OCI-LY3 (cell line): ENCODE measurements around the gene ESRRG.

Source experiments
- H2AFZ ChIP-seq: fragments of 200-600, 300-600 bp; shearing (Covaris generic); 2 replicates; pipeline ENCODE4 v1.6.0; 2014; ENCODE audit warnings: antibody characterized with exemption, low read depth, low read length
- H3K27ac ChIP-seq: fragments of 200-600, 300-600 bp; sonication (generic); 2 replicates; pipeline ENCODE4 v1.5.1; 2014; ENCODE audit warnings: mild to moderate bottlenecking, low read length, moderate library complexity, mixed read lengths
- H3K27me3 ChIP-seq: fragments of 200-600, 300-600 bp; sonication (generic); 2 replicates; pipeline ENCODE4 v1.6.1; 2014; ENCODE audit warnings: low read depth, low read length, mixed read lengths
- H3K36me3 ChIP-seq: fragments of 200-600, 300-600 bp; sonication (generic); replicated peaks from 2 replicates; pipeline ENCODE3; 2014; ENCODE audit warnings: low read depth, low read length, mixed read lengths
- H3K4me1 ChIP-seq: fragments of 300-600, 200-600 bp; sonication (generic); 2 replicates; pipeline ENCODE4 v1.6.1; 2014; ENCODE audit warnings: low read length, mixed read lengths
- H3K4me2 ChIP-seq: fragments of 200-600, 300-600 bp; sonication (generic); 2 replicates; pipeline ENCODE4 v1.6.1; 2014; ENCODE audit warnings: low read length, mixed read lengths
- H3K4me3 ChIP-seq: fragments of 300-600, 200-600 bp; sonication (generic); 2 replicates; pipeline ENCODE4 v1.5.1; 2014; ENCODE audit warnings: antibody characterized with exemption, mild to moderate bottlenecking, low read length, moderate library complexity
- H3K79me2 ChIP-seq: fragments of 300-600, 200-600 bp; shearing (Covaris generic); 2 replicates; pipeline ENCODE4 v1.6.1; 2014; ENCODE audit warnings: mild to moderate bottlenecking, low read length, mixed read lengths
- H3K9ac ChIP-seq: fragments of 300-600, 200-600 bp; shearing (Covaris generic); 2 replicates; pipeline ENCODE4 v1.6.0; 2014; ENCODE audit warnings: mild to moderate bottlenecking, low read length, moderate library complexity
- H3K9me3 ChIP-seq: fragments of 200-600, 300-600 bp; shearing (Covaris generic); 2 replicates; pipeline ENCODE4 v1.6.1; 2014; ENCODE audit warnings: low read length, mixed read lengths; ENCODE audit not compliant: insufficient read depth
- H4K20me1 ChIP-seq: fragments of 200-600, 300-600 bp; sonication (generic); 2 replicates; pipeline ENCODE4 v1.6.1; 2016; ENCODE audit warnings: low read length, mixed read lengths; ENCODE audit not compliant: insufficient read depth
- CTCF ChIP-seq: fragments of 200-600, 300-600 bp; sonication (generic); IDR thresholded peaks from 2 replicates; pipeline ENCODE4 v1.5.1; 2014; ENCODE audit warnings: antibody characterized with exemption, low read length, low read depth
- EZH2phosphoT487 ChIP-seq: fragments of 200-600 bp; shearing (Covaris generic); IDR thresholded peaks from 2 replicates; pipeline ENCODE4 v1.6.1; 2018; ENCODE audit warnings: antibody characterized with exemption, mixed run types, low read depth

The ESRRG gene

GRCh38 chr1:216598448-216598847, 124.8 kb downstream of the ESRRG start:
- no peak for TF ChIP-seq CTCF
- no peak for TF ChIP-seq EZH2phosphoT487
- H2AFZ ChIP-seq: no peak overlapping the region
- no peak overlapping the region for H3K27ac ChIP-seq
- no peaks in the 10 kb centered on the region for H3K79me2 ChIP-seq
- H3K27me3 ChIP-seq: no peaks in the 10 kb centered on the region
- H3K4me1 ChIP-seq: no peaks in the 10 kb centered on the region
- no peak overlapping the region for H3K9ac ChIP-seq
- H3K9me3 ChIP-seq: no peaks in the 10 kb centered on the region
- H4K20me1 ChIP-seq: no peaks in the 10 kb centered on the region
- no peak overlapping the region for H3K4me3 ChIP-seq
- no peaks in the 10 kb centered on the region for H3K36me3 ChIP-seq
- H3K4me2 ChIP-seq: no peak overlapping the region

GRCh38 chr1:216596281-216596862, 126.9 kb downstream of the ESRRG start:
- Histone ChIP-seq H2AFZ (no peak overlapping the region), H3K4me2 (no peak overlapping the region), H3K27me3 (no peaks in the 10 kb centered on the region)

GRCh38 chr1:216587715-216588114, 135.5 kb downstream of the ESRRG start:
- Histone ChIP-seq H3K9me3 (no peaks in the 10 kb centered on the region), H3K4me3 (no peak overlapping the region)

More at GRCh38 chr1:216596281-216596862, 126.9 kb downstream of the ESRRG start:
- Histone ChIP-seq H3K4me1 (no peaks in the 10 kb centered on the region), H3K9me3 (no peaks in the 10 kb centered on the region), H3K36me3 (no peaks in the 10 kb centered on the region), H3K27ac (no peak overlapping the region), H3K4me3 (no peak overlapping the region), H3K79me2 (no peaks in the 10 kb centered on the region), H3K9ac (no peak overlapping the region), H4K20me1 (no peaks in the 10 kb centered on the region)
- no peak for TF ChIP-seq EZH2phosphoT487
- no peak for TF ChIP-seq CTCF

GRCh38 chr1:216582151-216582550, 141.1 kb downstream of the ESRRG start:
- Histone ChIP-seq H3K36me3 (no peaks in the 10 kb centered on the region), H3K4me2 (no peak overlapping the region), H3K27me3 (no peaks in the 10 kb centered on the region), H3K9me3 (no peaks in the 10 kb centered on the region), H3K79me2 (no peaks in the 10 kb centered on the region), H4K20me1 (no peaks in the 10 kb centered on the region), H3K4me1 (no peaks in the 10 kb centered on the region), H2AFZ (no peak overlapping the region), H3K27ac (no peak overlapping the region), H3K4me3 (no peak overlapping the region), H3K9ac (no peak overlapping the region)
- TF ChIP-seq EZH2phosphoT487 (no peak), CTCF (no peak)

More at GRCh38 chr1:216587715-216588114, 135.5 kb downstream of the ESRRG start:
- Histone ChIP-seq H2AFZ (no peak overlapping the region), H3K9ac (no peak overlapping the region), H3K4me2 (no peak overlapping the region), H3K27me3 (no peaks in the 10 kb centered on the region), H4K20me1 (no peaks in the 10 kb centered on the region), H3K27ac (no peak overlapping the region), H3K79me2 (no peaks in the 10 kb centered on the region), H3K4me1 (no peaks in the 10 kb centered on the region), H3K36me3 (no peaks in the 10 kb centered on the region)
- TF ChIP-seq EZH2phosphoT487: no peak
- no peak for TF ChIP-seq CTCF
